Measurements from ENCODE around the gene HDAC5. TPM values are rescaled to one million over a fixed set of nuclear protein-coding genes. Genes with fewer than 3 reads are reported as not detected.
A peak's percentile ranks its signal among the peaks of the same experiment; 100 is the strongest.

The HDAC5 gene
- total RNA-seq, 1 donor from 2014 or later: 32.5 TPM

DNA sequence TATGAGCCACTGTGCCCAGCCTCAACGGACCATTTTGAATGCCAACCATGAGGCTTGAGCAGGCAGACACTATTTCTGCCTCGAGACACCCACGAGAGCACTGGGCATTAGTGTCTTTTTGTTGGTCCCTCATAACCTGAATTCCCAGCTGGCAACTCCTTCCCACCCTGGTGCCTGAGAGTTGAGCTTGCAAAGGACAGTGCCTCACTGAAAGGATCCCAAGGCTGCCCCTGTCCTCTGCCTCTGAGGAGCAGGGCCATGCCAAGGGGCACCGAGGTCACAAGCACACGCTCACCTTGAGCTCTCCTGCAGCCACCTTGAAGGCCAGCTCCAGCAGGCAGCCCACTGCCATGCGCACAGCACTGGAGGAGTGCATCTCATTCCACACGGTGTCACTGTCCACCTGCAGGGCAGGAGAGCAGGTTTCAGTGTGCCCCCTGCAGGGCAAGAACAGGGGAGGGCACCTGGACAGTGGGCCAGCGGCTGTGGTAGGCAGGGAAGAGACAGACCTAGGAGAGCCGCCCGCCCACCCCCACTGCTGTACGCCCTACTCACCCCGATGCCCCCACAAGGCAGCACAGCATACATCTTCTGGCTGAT lies 40.1 kb downstream of the HDAC5 start:
- TF ChIP-seq CTCF (IDR thresholded peaks at IDR 0.05; ENCODE audit: insufficient read depth, low read length, poor library complexity, severe bottlenecking): peak; percentile 71
- Histone ChIP-seq H3K4me3 (ENCODE audit: low read depth, low read length) (no peak overlapping the region), H3K36me3 (ENCODE audit: control insufficient read depth, insufficient read depth, low read length) (no peaks in the 10 kb centered on the region), H3K27me3 (ENCODE audit: control insufficient read depth, insufficient read depth, low read length) (no peaks in the 10 kb centered on the region)
- no peak for DNase-seq (ENCODE audit: low read depth)

- Histone ChIP-seq H3K4me3 (ENCODE audit: low read depth, low read length) (no peak overlapping the region), H3K36me3 (ENCODE audit: control insufficient read depth, insufficient read depth, low read length) (no peaks in the 10 kb centered on the region), H3K27me3 (ENCODE audit: control insufficient read depth, insufficient read depth, low read length) (no peaks in the 10 kb centered on the region)
- no peak for DNase-seq (ENCODE audit: low read depth)
- no peak for TF ChIP-seq CTCF (IDR thresholded peaks at IDR 0.05; ENCODE audit: insufficient read depth, low read length, poor library complexity, severe bottlenecking)
Measured at GRCh38 chr17:44082256-44082927, 41.0 kb downstream of the HDAC5 start.

DNA sequence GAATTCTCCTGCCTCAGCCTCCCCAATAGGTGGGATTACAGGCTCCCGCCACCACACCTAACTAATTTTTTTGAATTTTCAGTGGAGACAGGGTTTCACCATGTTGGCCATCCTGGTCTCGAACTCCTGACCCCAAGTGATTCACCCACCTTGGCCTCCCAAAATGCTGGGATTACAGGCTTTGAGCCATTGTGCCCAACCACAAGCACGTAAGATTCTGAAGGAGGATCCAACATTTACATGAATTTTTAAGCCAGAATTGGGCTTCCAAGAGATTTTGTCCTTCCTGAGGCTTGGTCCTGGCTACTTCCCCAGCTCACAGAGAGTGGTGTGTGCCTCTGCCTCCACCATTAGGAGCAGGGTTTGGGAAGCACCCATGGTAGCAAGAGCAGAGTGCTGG lies 41.8 kb downstream of the HDAC5 start:
- no peak for DNase-seq (ENCODE audit: low read depth)
- Histone ChIP-seq H3K4me3 (ENCODE audit: low read depth, low read length) (no peak overlapping the region), H3K36me3 (ENCODE audit: control insufficient read depth, insufficient read depth, low read length) (no peaks in the 10 kb centered on the region), H3K27me3 (ENCODE audit: control insufficient read depth, insufficient read depth, low read length) (no peaks in the 10 kb centered on the region)
- TF ChIP-seq CTCF (IDR thresholded peaks at IDR 0.05; ENCODE audit: insufficient read depth, low read length, poor library complexity, severe bottlenecking): no peak

DNA sequence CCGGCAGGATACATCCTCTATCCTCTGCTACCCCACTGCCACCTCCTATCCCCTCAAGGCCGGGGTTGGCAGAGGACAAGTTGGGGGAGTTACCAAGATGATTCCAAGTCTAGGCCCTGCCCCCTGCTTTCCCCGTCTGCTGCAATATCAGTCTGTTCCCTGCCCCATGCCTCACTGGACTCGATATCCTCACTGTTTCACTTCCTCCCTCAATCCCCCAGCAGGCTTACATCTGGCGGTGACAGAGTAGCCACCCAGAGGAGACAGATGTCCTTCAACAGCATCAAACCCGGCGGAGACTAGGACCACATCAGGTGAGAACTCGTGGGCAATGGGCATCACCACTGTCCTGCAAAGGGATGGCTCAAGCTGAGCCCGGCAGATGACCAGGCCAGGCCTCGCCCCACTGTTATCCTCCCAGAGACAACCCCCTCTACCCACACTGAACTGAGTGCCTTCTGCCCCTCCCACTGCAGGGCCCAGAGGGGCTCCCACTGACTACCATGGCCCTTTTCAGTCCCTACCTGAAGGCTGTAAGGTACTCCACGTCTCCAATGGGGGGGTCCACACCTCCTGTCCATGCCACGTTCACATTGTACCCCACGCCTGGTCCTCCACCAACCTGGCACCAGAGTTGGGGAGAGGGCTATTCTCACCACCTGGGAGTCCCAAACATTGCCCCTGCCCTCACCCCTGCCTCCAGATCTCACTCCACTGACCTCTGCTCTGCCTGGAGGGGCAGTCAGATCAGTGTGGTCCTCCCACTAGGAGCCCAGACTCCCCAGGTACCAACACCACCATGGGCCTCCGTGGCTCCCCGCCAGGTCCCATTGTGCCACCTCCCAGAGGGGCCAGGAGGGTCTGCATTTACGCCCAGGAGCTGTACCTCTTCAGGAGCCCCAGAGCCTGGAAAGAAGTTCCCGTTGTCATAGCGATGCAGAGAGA lies 43.3 kb downstream of the HDAC5 start:
- Histone ChIP-seq H3K27me3 (ENCODE audit: control insufficient read depth, insufficient read depth, low read length) (no peaks in the 10 kb centered on the region), H3K4me3 (ENCODE audit: low read depth, low read length) (no peak overlapping the region), H3K36me3 (ENCODE audit: control insufficient read depth, insufficient read depth, low read length) (no peaks in the 10 kb centered on the region)
- no peak for DNase-seq (ENCODE audit: low read depth)
- no peak for TF ChIP-seq CTCF (IDR thresholded peaks at IDR 0.05; ENCODE audit: insufficient read depth, low read length, poor library complexity, severe bottlenecking)

DNA sequence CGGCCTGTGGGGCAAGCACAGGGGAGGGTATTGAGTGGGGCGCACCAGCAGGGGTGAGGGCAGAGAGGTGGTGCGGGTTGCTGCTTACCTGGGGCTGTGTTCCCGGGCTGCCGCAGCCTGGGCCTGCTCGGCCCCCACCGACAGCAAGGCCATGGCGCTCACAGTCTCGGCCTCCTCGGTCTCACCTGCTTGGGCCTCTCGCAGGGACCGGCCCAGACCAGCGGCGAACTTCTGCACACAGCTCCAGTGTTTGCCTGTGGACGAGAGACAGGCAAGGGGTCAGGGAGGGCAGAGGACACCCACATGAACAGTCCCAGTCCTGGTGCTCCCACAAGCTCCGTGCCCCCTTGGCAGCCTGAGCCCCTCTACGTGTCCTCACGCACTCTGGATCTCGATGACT lies 45.0 kb downstream of the HDAC5 start:
- Histone ChIP-seq H3K27me3 (ENCODE audit: control insufficient read depth, insufficient read depth, low read length) (no peaks in the 10 kb centered on the region), H3K4me3 (ENCODE audit: low read depth, low read length) (no peak overlapping the region), H3K36me3 (ENCODE audit: control insufficient read depth, insufficient read depth, low read length) (no peaks in the 10 kb centered on the region)
- TF ChIP-seq CTCF (IDR thresholded peaks at IDR 0.05; ENCODE audit: insufficient read depth, low read length, poor library complexity, severe bottlenecking): no peak
- DNase-seq (ENCODE audit: low read depth): no peak
